Measurements from ENCODE around the gene IGSF8. TPM values are rescaled to one million over a fixed set of nuclear protein-coding genes. Genes with fewer than 3 reads are reported as not detected.

Gene IGSF8
- polyA plus RNA-seq, 1 of the 3 experiments (the other 2 are of a cell fraction): 67.9 TPM

GRCh38 chr1:160108888-160109662 is 10.7 kb upstream of the IGSF8 start (continued):
- TF ChIP-seq CHD2 (IDR thresholded peaks at IDR 0.05; ENCODE audit: low read length, partially characterized antibody): no peak

GRCh38 chr1:160107512-160107911 is 9.1 kb upstream of the IGSF8 start:
- TF ChIP-seq JUND (IDR thresholded peaks at IDR 0.05) (no peak), TCF12 (IDR thresholded peaks at IDR 0.05) (no peak), ZBTB33 (IDR thresholded peaks at IDR 0.05; ENCODE audit: borderline replicate concordance, low read depth) (no peak), PBX3 (IDR thresholded peaks at IDR 0.05) (no peak), NRF1 (IDR thresholded peaks at IDR 0.05; ENCODE audit: low read depth, low read length) (no peak), FOXM1 (IDR thresholded peaks at IDR 0.05; ENCODE audit: low read depth) (no peak), MEF2A (IDR thresholded peaks at IDR 0.05; ENCODE audit: borderline replicate concordance, low read depth) (no peak), CTCF (IDR thresholded peaks at IDR 0.05) (no peak), REST (IDR thresholded peaks at IDR 0.05; ENCODE audit: low read depth, low read length) (no peak), USF2 (IDR thresholded peaks at IDR 0.05; ENCODE audit: borderline replicate concordance, low read depth, low read length) (no peak), YY1 (IDR thresholded peaks at IDR 0.05; ENCODE audit: low read depth) (no peak), TEAD4 (IDR thresholded peaks at IDR 0.05; ENCODE audit: borderline replicate concordance, insufficient read depth) (no peak), MAX (IDR thresholded peaks at IDR 0.05; ENCODE audit: low read depth) (no peak), MXI1 (IDR thresholded peaks at IDR 0.05; ENCODE audit: low read depth, low read length) (no peak)
- WGBS (ENCODE audit: low lambda C conversion rate): 23% methylated on average over 1 of the region's 1 CpG
- CTCF ChIA-PET: interaction anchor here (0.6 to 3.5 kb wide), 7 partner anchors 10 to 164 kb away, joined by 3 to 19 read pairs (median 4); no protein-coding TSS in a partner anchor
- H2AFZ ChIP-seq (ENCODE audit: low read depth): no peak overlapping the region
- H3K27ac ChIP-seq (ENCODE audit: low read depth in 2 of 2, low read length in 1 of 2): no peak overlapping the region
- DNase-seq: no peak
- H3K27me3 ChIP-seq (ENCODE audit: insufficient read depth): 0 out of 2 replicates have a peak, but pooled peaks cover 3% of the 10 kb centered on the region
- no peaks in the 10 kb centered on the region for H3K79me2 ChIP-seq (ENCODE audit: insufficient read depth)
- H3K9ac ChIP-seq: no peak overlapping the region
- H3K4me2 ChIP-seq: no peak overlapping the region
- no peaks in the 10 kb centered on the region for H3K9me3 ChIP-seq
- H4K20me1 ChIP-seq (ENCODE audit: insufficient read depth): no peaks in the 10 kb centered on the region
- H3F3A ChIP-seq (replicated peaks; ENCODE audit: insufficient read depth): no peaks in the 10 kb centered on the region
- no peaks in the 10 kb centered on the region for H3K36me3 ChIP-seq (replicated peaks in 1 of 2; ENCODE audit: control insufficient read depth in 1 of 2, insufficient read depth in 2 of 2, low read length in 1 of 2)
- POLR2A ChIA-PET: no interaction called here
- no peak overlapping the region for H3K4me3 ChIP-seq (ENCODE audit: low read depth in 2 of 2, low read length in 1 of 2)
- H3K4me1 ChIP-seq (ENCODE audit: control insufficient read depth in 1 of 2, insufficient read depth in 2 of 2, low read depth in 1 of 2, low read length in 1 of 2): peaks cover 0 to 9% of the 10 kb centered on the region in 2 experiments; a peak in 1 of 4 replicates
- H3K9me2 ChIP-seq: no peaks in the 10 kb centered on the region

Measured in SK-N-SH (cell line).